Measurements from ENCODE around the gene PLCH1. TPM values are rescaled to one million over a fixed set of nuclear protein-coding genes. Genes with fewer than 3 reads are reported as not detected.

PLCH1 gene
- total and polyA plus RNA-seq, 2 of the 8 experiments (the other 6 are each of a cell fraction or from before 2014, with no cell fraction given): 5.8 to 17.2 TPM

DNA sequence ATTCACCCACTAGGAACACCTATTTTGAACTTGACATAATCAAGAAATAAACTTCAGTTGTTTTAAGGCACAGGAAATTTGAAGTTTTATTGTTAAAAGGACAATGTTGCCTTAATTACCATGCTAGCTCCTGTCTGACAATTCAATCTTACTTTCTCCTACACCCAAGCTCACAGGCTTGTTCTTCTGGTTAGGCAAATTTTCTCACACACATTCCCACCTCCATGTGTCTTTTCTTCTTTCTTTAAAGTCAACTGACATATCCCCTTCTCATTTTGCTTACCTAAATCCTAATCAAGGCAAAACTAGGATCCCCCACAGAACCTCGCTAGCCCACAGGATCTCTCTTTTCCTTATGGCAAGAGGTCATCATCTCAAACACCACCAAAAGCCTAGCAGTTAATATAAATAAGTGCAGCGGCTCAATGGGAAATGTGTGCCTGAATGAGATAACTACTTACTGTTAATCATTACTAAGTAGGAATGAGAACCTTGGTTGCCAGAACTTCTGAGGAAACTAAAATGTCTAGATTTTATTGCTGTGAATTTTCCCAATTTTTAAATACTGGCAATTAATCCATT, 189.3 kb downstream of the PLCH1 start:
- Histone ChIP-seq H4K20me1 (replicated peaks in 1 of 2; ENCODE audit: control insufficient read depth in 1 of 2, insufficient read depth in 2 of 2, low read length in 2 of 2) (no peaks in the 10 kb centered on the region), H3K79me2 (ENCODE audit: control insufficient read depth in 1 of 2, insufficient read depth in 2 of 2, low read length in 2 of 2) (no peaks in the 10 kb centered on the region), H4K5ac (ENCODE audit: insufficient read length, low read depth, low read length) (no peak overlapping the region), H2BK120ac (replicated peaks; ENCODE audit: low read depth, low read length) (no peak overlapping the region), H3K9me3 (ENCODE audit: insufficient read depth in 2 of 2, low read depth in 1 of 2, low read length in 1 of 2) (no peaks in the 10 kb centered on the region), H3K36me3 (ENCODE audit: control insufficient read depth in 2 of 4, insufficient read depth in 4 of 4, low read length in 3 of 4) (peaks cover 0 to 4% (median 1%) of the 10 kb centered on the region in 4 experiments; a peak in 4 of 8 replicates), H2AK5ac (ENCODE audit: low read depth, low read length) (no peak overlapping the region), H2BK20ac (ENCODE audit: low read length) (no peak overlapping the region), H3K23ac (ENCODE audit: insufficient read length) (no peak overlapping the region), H2BK12ac (ENCODE audit: low read depth, low read length) (no peak overlapping the region), H3K9ac (replicated peaks in 1 of 4; ENCODE audit: extremely low read depth in 1 of 4, low read depth in 3 of 4, low read length in 3 of 4) (no peak overlapping the region), H4K91ac (replicated peaks; ENCODE audit: insufficient read length, low read length) (no peak overlapping the region), H3K4me1 (replicated peaks in 1 of 4; ENCODE audit: control insufficient read depth in 3 of 4, insufficient read depth in 4 of 4, low read length in 3 of 4) (no peaks in the 10 kb centered on the region), H3K4me3 (ENCODE audit: extremely low read depth in 1 of 4, insufficient read depth in 2 of 4, low read depth in 3 of 4, low read length in 4 of 4) (no peak overlapping the region), H2BK15ac (ENCODE audit: low read length) (no peak overlapping the region), H2AFZ (ENCODE audit: low read length) (no peak overlapping the region), H3K27ac (ENCODE audit: low read depth, low read length) (no peak overlapping the region), H2BK5ac (ENCODE audit: low read depth, low read length) (no peak overlapping the region), H3K27me3 (replicated peaks in 1 of 4; ENCODE audit: control insufficient read depth in 3 of 4, extremely low read depth in 1 of 4, insufficient read depth in 3 of 4, low read length in 3 of 4) (no peaks in the 10 kb centered on the region), H3K4ac (replicated peaks; ENCODE audit: insufficient read length, low read depth, low read length) (no peak overlapping the region), H3K56ac (replicated peaks; ENCODE audit: insufficient read length, low read depth, low read length) (no peak overlapping the region), H3K23me2 (ENCODE audit: low read depth, low read length) (no peaks in the 10 kb centered on the region), H3K4me2 (ENCODE audit: insufficient read depth in 1 of 2, low read depth in 2 of 2, low read length in 2 of 2) (no peak overlapping the region), H3K18ac (ENCODE audit: extremely low read depth, low read length) (no peak overlapping the region), H3K14ac (ENCODE audit: insufficient read length) (no peak overlapping the region), H3K79me1 (ENCODE audit: low read depth, low read length) (no peaks in the 10 kb centered on the region), H4K8ac (ENCODE audit: extremely low read depth, insufficient read depth, low read length) (no peak overlapping the region)
- POLR2A ChIA-PET (ENCODE audit: partially characterized antibody): no interaction called here
- CTCF ChIA-PET (ENCODE audit: partially characterized antibody): interaction anchor here (1.5 to 1.6 kb wide), 2 partner anchors 12 to 146 kb away, joined by 5 to 6 read pairs; no protein-coding TSS in a partner anchor
- DNase-seq (ENCODE audit: low read depth in 1 of 2, low spot score in 2 of 2) (no peak), FAIRE-seq (no peak)
- WGBS, 2 experiments (ENCODE audit: extremely low coverage in 1 of 2, insufficient coverage in 1 of 2, insufficient read length in 1 of 2, insufficient replicate concordance in 2 of 2, low coverage in 1 of 2, low lambda C conversion rate in 2 of 2, missing lambda C conversion rate in 1 of 2): 92% methylated on average over 2 of the region's 2 CpGs; no CpG with 5 or more reads in 1 of the 2 experiments
- no peak for TF ChIP-seq RNF2 (IDR thresholded peaks at IDR 0.05; ENCODE audit: borderline replicate concordance, low read depth, low read length, missing control alignments, poor library complexity, severe bottlenecking)
- no peak for TF ChIP-seq SIN3A (conservative IDR thresholded peaks at IDR 0.05 in 1 of 2, IDR thresholded peaks at IDR 0.05 in 1 of 2; ENCODE audit: low read depth in 1 of 2, low read length in 2 of 2)
- TF ChIP-seq ZNF274 (IDR thresholded peaks at IDR 0.05; ENCODE audit: borderline replicate concordance, extremely low read depth, low read length): no peak
- no peak for TF ChIP-seq POLR2A (IDR thresholded peaks at IDR 0.05; ENCODE audit: control extremely low read depth in 1 of 2, low read depth in 2 of 2, low read length in 2 of 2)
- TF ChIP-seq TAF7 (optimal IDR thresholded peaks at IDR 0.05; ENCODE audit: borderline replicate concordance, low read depth, low read length): no peak
- no peak for TF ChIP-seq CTBP2 (IDR thresholded peaks at IDR 0.05; ENCODE audit: borderline replicate concordance, insufficient read depth, insufficient read length, low read length)
- TF ChIP-seq, protein P1, sequence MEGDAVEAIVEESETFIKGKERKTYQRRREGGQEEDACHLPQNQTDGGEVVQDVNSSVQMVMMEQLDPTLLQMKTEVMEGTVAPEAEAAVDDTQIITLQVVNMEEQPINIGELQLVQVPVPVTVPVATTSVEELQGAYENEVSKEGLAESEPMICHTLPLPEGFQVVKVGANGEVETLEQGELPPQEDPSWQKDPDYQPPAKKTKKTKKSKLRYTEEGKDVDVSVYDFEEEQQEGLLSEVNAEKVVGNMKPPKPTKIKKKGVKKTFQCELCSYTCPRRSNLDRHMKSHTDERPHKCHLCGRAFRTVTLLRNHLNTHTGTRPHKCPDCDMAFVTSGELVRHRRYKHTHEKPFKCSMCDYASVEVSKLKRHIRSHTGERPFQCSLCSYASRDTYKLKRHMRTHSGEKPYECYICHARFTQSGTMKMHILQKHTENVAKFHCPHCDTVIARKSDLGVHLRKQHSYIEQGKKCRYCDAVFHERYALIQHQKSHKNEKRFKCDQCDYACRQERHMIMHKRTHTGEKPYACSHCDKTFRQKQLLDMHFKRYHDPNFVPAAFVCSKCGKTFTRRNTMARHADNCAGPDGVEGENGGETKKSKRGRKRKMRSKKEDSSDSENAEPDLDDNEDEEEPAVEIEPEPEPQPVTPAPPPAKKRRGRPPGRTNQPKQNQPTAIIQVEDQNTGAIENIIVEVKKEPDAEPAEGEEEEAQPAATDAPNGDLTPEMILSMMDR (IDR thresholded peaks at IDR 0.05; ENCODE audit: control extremely low read depth in 1 of 3, insufficient read depth in 1 of 3, low read depth in 1 of 3, low read length in 3 of 3): no peak
- no peak for TF ChIP-seq TAF1 (IDR thresholded peaks at IDR 0.05; ENCODE audit: low read depth, low read length)
- no peak for TF ChIP-seq CHD2 (IDR thresholded peaks at IDR 0.05; ENCODE audit: low read length)
- TF ChIP-seq JUN (IDR thresholded peaks at IDR 0.05; ENCODE audit: low read depth, low read length): no peak
- TF ChIP-seq YY1 (IDR thresholded peaks at IDR 0.05; ENCODE audit: low read depth, low read length): no peak

Measured in H1 (cell line).